Gastroesophageal sphincter (tissue), 4 donors: ENCODE results near the gene RARS2. TPM values are rescaled to one million over a fixed set of nuclear protein-coding genes. Genes with fewer than 3 reads are reported as not detected.

Experiments
- ATAC-seq: fragments of 150-250 bp; one replicate; pipeline ENCODE4 v1.9.1; 2016; ENCODE audit warnings: mild to moderate bottlenecking, moderate library complexity
- H3K27ac ChIP-seq, 4 donors: fragments of 200-600 bp; sonication (generic) in 3 of 4; 1 replicate in 3 of 4; 2 replicates in 1 of 4; pipeline ENCODE4 v1.5.1; 2016 to 2019
- H3K27me3 ChIP-seq: fragments of 200-600 bp; sonication (generic); one replicate; pipeline ENCODE4 v1.5.1; 2019
- H3K36me3 ChIP-seq, 2 donors: fragments of 200-600 bp; sonication (generic); one replicate each; pipeline ENCODE4 v1.5.1; 2019; ENCODE audit warnings: control low read depth in 1 of 2
- H3K4me1 ChIP-seq, 3 donors: fragments of 200-600 bp; sonication (generic); 1 replicate in 2 of 3; 2 replicates in 1 of 3; pipeline ENCODE4 v1.5.1; 2016 to 2019; ENCODE audit warnings: control low read depth in 2 of 3
- H3K4me3 ChIP-seq, 2 donors: fragments of 200-600 bp; sonication (generic); one replicate each; pipeline ENCODE4 v1.5.1; 2019; ENCODE audit warnings: mild to moderate bottlenecking in 1 of 2, moderate library complexity in 1 of 2
- H3K9me3 ChIP-seq, 3 donors: fragments of 200-600 bp; sonication (generic); one replicate each; pipeline ENCODE4 v1.5.1; 2017 to 2019; ENCODE audit warnings: control low read depth in 2 of 3
- EP300 ChIP-seq: sonication (generic); formaldehyde crosslinking; IDR thresholded peaks from one replicate; pipeline ENCODE4 v1.6.1; 2017; ENCODE audit warnings: antibody characterized with exemption, mild to moderate bottlenecking
- POLR2A ChIP-seq, 2 donors: fragments of 450-650 bp; IDR thresholded peaks; one replicate each; pipeline ENCODE4 v1.6.1; 2017; ENCODE audit warnings: antibody characterized with exemption in 2 of 2, mild to moderate bottlenecking in 2 of 2, moderate library complexity in 1 of 2
- POLR2AphosphoS5 ChIP-seq: sonication (generic); formaldehyde crosslinking; IDR thresholded peaks from one replicate; pipeline ENCODE4 v1.6.1; 2017; ENCODE audit warnings: antibody characterized with exemption
- WGBS, 2 donors: methylation state at CpG; one replicate each; pipeline ENCODE4 v1.1.5; 2018; ENCODE audit warnings: low coverage in 1 of 2; 5-methylcytosine and 5-hydroxymethylcytosine counted together
- total RNA-seq, 4 donors: library from RNA; depleted of rRNA; stranded (reverse); fragments of >200 nt; gene quantifications; one replicate each; pipeline ENCODE4 v1.1.0, GENCODE V29; 2016
- TF ChIP-seq, protein P1 (sequence below), 4 experiments: fragments of 200-600 bp in 2 of 4; fragments of 450-650 bp in 2 of 4; sonication (generic) in 1 of 4; IDR thresholded peaks; one replicate each; pipeline ENCODE4 v1.5.1; 2017 to 2019; ENCODE audit warnings: antibody characterized with exemption in 4 of 4, mild to moderate bottlenecking in 2 of 4, moderate library complexity in 2 of 4

RARS2 gene
- total RNA-seq, 4 donors from 2014 or later: 13.6 to 26.9 (median 23.4) TPM

DNA sequence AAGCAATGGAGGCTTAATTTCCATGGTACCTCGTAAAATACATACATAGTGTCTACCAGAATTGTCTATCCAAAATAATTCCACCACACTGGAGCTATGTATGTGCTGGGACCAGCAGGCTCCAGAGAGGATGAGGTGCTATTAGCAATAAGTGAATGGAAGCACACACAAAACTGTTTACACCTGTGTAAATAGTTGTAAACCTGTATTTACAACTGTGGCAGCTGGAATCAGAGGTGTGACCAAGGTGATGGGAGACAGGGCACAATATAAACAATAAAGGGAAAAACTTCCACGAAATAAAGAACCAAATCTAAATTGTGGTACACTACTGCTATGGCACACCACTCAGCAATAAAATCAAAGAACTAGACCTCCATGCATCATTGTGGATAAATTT is 14.4 kb downstream of the RARS2 start:
- H3K4me3 ChIP-seq: no peak overlapping the region
- H3K9me3 ChIP-seq: no peaks in the 10 kb centered on the region
- H3K36me3 ChIP-seq: peaks cover 0 to 13% of the 10 kb centered on the region in 2 donors
- H3K27me3 ChIP-seq: no peaks in the 10 kb centered on the region
- ATAC-seq: no peak
- peaks cover 3 to 23% (median 7%) of the 10 kb centered on the region in 3 donors for H3K4me1 ChIP-seq
- H3K27ac ChIP-seq: no peak overlapping the region
- 33 to 69% methylated on average over 2 of the region's 2 CpGs for WGBS, 2 donors
- TF ChIP-seq EP300: no peak
- TF ChIP-seq POLR2A (IDR thresholded peaks at IDR 0.05): no peak
- TF ChIP-seq, protein P1, sequence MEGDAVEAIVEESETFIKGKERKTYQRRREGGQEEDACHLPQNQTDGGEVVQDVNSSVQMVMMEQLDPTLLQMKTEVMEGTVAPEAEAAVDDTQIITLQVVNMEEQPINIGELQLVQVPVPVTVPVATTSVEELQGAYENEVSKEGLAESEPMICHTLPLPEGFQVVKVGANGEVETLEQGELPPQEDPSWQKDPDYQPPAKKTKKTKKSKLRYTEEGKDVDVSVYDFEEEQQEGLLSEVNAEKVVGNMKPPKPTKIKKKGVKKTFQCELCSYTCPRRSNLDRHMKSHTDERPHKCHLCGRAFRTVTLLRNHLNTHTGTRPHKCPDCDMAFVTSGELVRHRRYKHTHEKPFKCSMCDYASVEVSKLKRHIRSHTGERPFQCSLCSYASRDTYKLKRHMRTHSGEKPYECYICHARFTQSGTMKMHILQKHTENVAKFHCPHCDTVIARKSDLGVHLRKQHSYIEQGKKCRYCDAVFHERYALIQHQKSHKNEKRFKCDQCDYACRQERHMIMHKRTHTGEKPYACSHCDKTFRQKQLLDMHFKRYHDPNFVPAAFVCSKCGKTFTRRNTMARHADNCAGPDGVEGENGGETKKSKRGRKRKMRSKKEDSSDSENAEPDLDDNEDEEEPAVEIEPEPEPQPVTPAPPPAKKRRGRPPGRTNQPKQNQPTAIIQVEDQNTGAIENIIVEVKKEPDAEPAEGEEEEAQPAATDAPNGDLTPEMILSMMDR (IDR thresholded peaks at IDR 0.05): no peak
- no peak for TF ChIP-seq POLR2AphosphoS5

DNA sequence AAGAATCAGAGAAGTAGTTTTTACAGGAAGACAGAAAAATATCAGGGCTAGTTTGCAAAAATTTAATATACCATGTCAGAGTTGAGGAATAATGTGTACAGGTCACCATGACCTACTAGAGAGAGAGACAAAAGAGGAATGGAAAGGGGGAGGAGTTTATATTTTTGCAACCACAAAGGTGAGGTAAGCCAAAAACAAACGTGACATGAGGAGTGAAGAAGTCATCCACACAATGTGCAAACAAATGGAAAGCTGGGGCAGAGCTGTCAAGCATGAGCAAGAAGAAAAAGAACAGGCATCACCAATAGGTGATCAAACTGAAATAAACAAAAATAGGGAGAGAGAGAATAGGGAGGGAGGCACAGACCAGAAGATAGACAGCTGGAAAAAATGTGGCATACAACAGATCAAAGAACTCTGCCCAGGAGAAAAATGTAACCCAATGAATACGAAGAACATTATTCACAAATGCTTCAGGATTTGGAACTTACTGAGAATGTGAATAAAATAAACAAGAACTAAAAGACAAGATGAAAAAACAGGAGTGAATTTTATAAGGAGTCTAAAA is 15.5 kb downstream of the RARS2 start:
- no peak overlapping the region for H3K27ac ChIP-seq
- ATAC-seq: no peak

DNA sequence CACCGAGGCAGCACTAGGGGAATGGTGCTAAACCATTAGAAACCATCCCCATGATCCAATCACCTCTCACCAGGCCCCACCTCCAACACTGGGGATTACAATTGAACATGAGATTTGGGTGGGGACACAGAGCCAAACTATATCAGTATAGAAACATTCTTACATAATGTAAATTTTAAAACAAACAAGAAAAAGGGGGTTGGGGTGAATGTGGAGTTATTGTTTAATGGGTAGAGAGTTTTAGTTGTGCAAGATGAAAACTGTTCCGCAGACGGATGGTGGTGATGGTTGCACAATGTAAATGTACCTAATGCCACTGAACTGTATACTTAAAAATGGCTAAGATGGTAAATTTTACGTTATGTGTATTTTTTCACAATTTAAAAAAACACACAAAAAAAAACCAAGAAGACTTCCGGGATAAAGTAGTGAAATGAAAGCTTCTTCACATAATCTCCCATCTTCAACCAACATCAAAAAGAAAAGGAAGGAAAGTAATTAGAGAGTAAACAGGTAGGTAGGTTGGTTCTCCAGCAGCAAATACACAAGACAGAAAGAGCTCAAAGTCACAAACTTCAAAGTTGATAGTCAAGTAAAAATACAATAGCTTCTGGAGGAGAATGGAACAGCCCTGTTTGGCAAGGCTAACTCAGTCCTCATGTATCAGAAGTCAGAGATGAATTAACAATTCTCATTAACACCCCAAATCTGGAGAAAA is 16.3 kb downstream of the RARS2 start:
- Histone ChIP-seq H3K9me3 (no peaks in the 10 kb centered on the region), H3K4me1 (peaks cover 3 to 23% (median 7%) of the 10 kb centered on the region in 3 donors), H3K27ac (no peak overlapping the region), H3K4me3 (no peak overlapping the region), H3K27me3 (no peaks in the 10 kb centered on the region), H3K36me3 (peaks cover 0 to 5% of the 10 kb centered on the region in 2 donors)
- WGBS, 2 donors: 98 to 100% methylated on average over 4 to 5 of the region's 5 CpGs
- TF ChIP-seq EP300 (no peak), POLR2AphosphoS5 (no peak), POLR2A (IDR thresholded peaks at IDR 0.05) (no peak)
- TF ChIP-seq, protein P1 (IDR thresholded peaks at IDR 0.05): no peak
- no peak for ATAC-seq

More for the DNA sequence above, 15.5 kb downstream of the RARS2 start:
- peaks cover 0 to 4% of the 10 kb centered on the region in 2 donors for H3K36me3 ChIP-seq
- TF ChIP-seq POLR2A (IDR thresholded peaks at IDR 0.05): no peak
- no peak for TF ChIP-seq POLR2AphosphoS5
- TF ChIP-seq, protein P1 (IDR thresholded peaks at IDR 0.05): no peak
- TF ChIP-seq EP300: no peak
- WGBS, 2 donors: 25 to 47% methylated on average over 2 of the region's 2 CpGs
- no peak overlapping the region for H3K4me3 ChIP-seq
- H3K9me3 ChIP-seq: no peaks in the 10 kb centered on the region
- no peaks in the 10 kb centered on the region for H3K27me3 ChIP-seq
- H3K4me1 ChIP-seq: peaks cover 3 to 23% (median 7%) of the 10 kb centered on the region in 3 donors

DNA sequence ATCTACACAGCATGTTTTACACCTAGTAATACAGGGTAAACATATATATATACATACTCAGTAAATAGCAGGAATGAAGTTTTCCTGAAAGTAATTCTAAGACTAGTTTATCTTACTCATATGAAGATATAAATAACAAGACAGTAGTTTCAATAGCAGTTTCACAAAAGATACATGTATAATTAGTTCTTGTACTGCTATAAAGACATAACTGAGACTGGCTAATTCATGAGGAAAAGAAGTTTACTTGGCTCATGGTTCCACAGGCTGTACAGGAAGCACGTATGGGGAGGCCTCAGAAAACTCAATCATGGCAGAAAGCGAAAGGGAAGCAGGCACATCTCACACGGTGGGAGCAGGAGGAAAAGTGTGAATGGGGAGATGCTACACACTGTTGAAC is 16.9 kb downstream of the RARS2 start:
- no peaks in the 10 kb centered on the region for H3K9me3 ChIP-seq
- H3K27me3 ChIP-seq: no peaks in the 10 kb centered on the region
- TF ChIP-seq, protein P1 (IDR thresholded peaks at IDR 0.05): no peak
- no peak for TF ChIP-seq POLR2A (IDR thresholded peaks at IDR 0.05)
- TF ChIP-seq EP300: no peak
- no peak for TF ChIP-seq POLR2AphosphoS5
- H3K4me1 ChIP-seq: peaks cover 3 to 23% (median 7%) of the 10 kb centered on the region in 3 donors
- H3K27ac ChIP-seq: no peak overlapping the region
- H3K36me3 ChIP-seq: peaks cover 0 to 11% of the 10 kb centered on the region in 2 donors
- no peak overlapping the region for H3K4me3 ChIP-seq
- ATAC-seq: no peak
- 79 to 85% methylated on average over 3 of the region's 3 CpGs for WGBS, 2 donors

DNA sequence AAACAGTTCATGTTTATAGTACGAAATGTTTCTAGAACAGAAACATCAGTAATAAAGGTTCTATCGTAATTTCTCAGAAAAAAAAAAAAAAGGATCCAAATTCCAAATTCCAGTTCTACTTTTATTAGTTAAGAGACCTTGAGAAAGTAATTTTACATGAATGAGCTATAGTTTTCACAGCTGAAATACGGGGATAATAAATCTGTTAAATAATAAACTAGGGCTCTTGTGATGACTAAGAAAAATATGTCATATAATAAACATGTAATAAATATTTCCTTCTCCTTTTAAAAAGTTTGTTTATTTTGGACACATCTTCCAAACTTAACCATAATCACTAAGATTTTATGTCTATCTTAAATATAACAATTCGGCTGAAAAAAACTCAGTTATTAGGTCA is 17.8 kb downstream of the RARS2 start:
- Histone ChIP-seq H3K36me3 (peaks cover 0 to 14% of the 10 kb centered on the region in 2 donors), H3K4me3 (no peak overlapping the region), H3K4me1 (peaks cover 3 to 23% (median 7%) of the 10 kb centered on the region in 3 donors), H3K9me3 (no peaks in the 10 kb centered on the region), H3K27ac (no peak overlapping the region), H3K27me3 (no peaks in the 10 kb centered on the region)
- 57 to 76% methylated on average over 4 of the region's 4 CpGs for WGBS, 2 donors
- TF ChIP-seq POLR2A (IDR thresholded peaks at IDR 0.05) (no peak), POLR2AphosphoS5 (no peak), EP300 (no peak)
- TF ChIP-seq, protein P1 (IDR thresholded peaks at IDR 0.05): no peak
- ATAC-seq: no peak
